ENCODE data around the gene LRRC53.

Gene LRRC53

DNA sequence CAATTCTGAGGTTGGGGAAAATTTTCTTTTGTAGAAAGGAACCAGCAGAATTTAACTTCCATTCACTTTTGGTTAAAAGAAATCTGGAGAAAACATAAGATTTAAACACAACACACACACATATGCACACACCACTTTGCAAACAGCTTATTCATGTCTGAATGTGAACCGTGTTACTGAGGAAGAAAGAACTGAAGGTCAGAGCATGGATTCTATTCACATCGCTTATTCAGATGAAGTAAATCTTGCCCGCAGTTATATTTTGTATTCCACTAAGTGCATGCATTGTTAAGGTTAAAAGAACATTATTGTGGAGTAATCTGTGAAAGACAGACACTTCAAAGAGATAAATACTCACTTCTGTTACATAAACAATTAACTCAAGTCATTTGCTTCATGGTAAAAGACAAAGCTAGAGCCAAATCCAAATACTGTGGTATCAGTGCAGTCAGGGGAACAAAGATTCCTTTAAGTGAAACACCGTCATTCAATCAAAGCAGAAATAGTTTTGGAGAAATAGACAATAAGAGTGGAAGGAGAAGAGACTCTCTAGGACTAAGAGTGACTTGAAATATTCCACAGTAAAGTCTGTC lies 82.0 kb downstream of the LRRC53 start:
- H3K4me3 ChIP-seq (ENCODE audit: low read depth, low read length), result no peak overlapping the region
- TF ChIP-seq CTCF (IDR thresholded peaks at IDR 0.05; ENCODE audit: low read depth, low read length, missing control alignments), result no peak
- no peak for DNase-seq (ENCODE audit: low read depth)

GRCh38 chr1:74429580-74429979 lies 82.8 kb downstream of the LRRC53 start:
- DNase-seq (ENCODE audit: low read depth), result no peak
- TF ChIP-seq CTCF (IDR thresholded peaks at IDR 0.05; ENCODE audit: low read depth, low read length, missing control alignments), result no peak
- no peak overlapping the region for H3K4me3 ChIP-seq (ENCODE audit: low read depth, low read length)

GRCh38 chr1:74427681-74428080 lies 84.7 kb downstream of the LRRC53 start:
- TF ChIP-seq CTCF (IDR thresholded peaks at IDR 0.05; ENCODE audit: low read depth, low read length, missing control alignments), result no peak
- no peak for DNase-seq (ENCODE audit: low read depth)
- H3K4me3 ChIP-seq (ENCODE audit: low read depth, low read length), result no peak overlapping the region

DNA sequence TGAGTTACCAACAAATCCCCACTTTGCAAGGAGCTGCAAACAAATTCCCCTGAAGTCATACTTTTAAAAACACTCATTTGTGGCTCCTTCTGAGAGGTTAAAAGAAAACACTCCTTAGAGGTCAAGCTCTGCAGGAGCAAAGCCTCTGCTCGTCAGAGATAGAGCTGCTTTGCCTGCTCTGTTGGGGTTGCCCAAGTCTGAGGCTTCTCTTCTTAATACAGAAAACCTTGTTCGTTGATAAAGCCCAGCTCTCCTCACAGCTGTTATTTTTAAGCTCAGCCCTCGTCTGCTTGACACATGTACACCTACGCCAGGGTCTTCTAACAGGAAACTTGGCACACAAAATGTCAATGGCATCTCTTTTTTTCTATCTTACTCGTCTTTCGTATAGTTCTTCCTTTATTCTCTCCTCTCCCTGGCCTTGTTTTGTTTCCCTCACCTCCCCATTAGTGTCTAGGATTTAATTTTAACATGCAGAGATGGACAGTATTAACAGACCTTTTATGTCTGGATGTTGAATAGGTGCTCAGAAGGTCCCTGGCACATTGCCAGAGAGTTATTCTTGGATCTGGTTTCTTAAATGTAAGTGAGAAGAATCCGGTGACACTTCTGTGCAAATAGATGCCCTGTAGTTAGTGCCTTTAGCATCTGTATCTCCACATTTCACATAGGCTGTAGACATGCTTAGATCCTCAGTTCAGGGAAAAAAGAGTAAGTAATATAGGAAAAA lies 86.0 kb downstream of the LRRC53 start:
- no peak for DNase-seq (ENCODE audit: low read depth)
- no peak overlapping the region for H3K4me3 ChIP-seq (ENCODE audit: low read depth, low read length)
- TF ChIP-seq CTCF (IDR thresholded peaks at IDR 0.05; ENCODE audit: low read depth, low read length, missing control alignments), result no peak

GRCh38 chr1:74425676-74426075 lies 86.7 kb downstream of the LRRC53 start:
- no peak overlapping the region for H3K4me3 ChIP-seq (ENCODE audit: low read depth, low read length)
- no peak for TF ChIP-seq CTCF (IDR thresholded peaks at IDR 0.05; ENCODE audit: low read depth, low read length, missing control alignments)
- DNase-seq (ENCODE audit: low read depth), result no peak

GRCh38 chr1:74423471-74423870 lies 88.9 kb downstream of the LRRC53 start:
- no peak overlapping the region for H3K4me3 ChIP-seq (ENCODE audit: low read depth, low read length)
- TF ChIP-seq CTCF (IDR thresholded peaks at IDR 0.05; ENCODE audit: low read depth, low read length, missing control alignments), result no peak
- no peak for DNase-seq (ENCODE audit: low read depth)
